HG03196 (cell line): ENCODE measurements around the gene PITX2.
A peak's percentile ranks its signal among the peaks of the same experiment; 100 is the strongest.

Experiments used
- ATAC-seq: cut with Tn5 transposase; IDR thresholded peaks from one replicate; pipeline ENCODE4 v1.9.1; 2021; ENCODE audit not compliant: unreplicated experiment

PITX2 gene

DNA sequence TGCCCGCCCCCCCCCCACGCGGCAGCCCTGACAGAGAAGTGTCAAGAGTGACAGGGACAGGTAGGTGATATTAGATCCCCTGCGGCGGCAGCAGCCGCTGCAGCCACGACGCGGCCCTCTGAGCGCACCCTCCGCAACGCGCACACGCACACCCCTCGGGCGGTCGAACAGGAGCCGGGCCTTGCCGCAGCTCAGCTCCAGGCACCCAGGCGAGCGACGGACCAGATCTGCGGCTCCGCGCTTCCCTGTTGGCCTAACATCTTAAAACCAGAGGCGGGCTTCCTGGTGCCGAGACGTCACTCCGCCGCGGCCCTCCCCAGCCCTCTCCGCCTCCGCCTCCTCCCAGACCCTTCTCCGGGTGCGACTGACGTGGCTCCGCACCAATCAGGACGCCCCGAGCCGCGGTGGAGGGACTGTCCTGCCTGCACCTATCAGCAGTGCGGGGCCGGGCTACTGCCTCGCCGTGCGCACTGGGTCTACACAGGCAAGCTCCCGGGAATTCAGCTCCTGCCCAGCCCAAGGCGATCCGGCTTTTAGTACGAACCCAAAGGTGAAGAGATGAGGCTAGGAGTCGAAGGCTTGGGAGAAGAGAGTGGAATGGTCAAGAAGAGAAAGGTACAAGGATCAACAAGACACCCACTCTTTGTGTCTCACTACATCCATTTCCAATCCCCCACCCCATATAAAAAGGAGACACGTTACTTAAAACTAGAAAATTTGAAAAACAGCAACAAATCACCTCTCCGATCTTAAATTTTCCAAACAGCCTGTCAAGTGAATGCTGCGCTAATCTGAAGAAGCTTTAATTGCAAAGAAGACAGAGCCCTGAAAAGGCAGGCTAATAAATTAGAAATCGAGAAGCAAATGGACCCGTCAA, at the start of gene PITX2:
TSS of gene PITX2 (minus strand) at position 237 of the 877 bp plus-strand sequence. CDS start 617 bp downstream, outside the sequence.
- ATAC-seq: peak; percentile 74

DNA sequence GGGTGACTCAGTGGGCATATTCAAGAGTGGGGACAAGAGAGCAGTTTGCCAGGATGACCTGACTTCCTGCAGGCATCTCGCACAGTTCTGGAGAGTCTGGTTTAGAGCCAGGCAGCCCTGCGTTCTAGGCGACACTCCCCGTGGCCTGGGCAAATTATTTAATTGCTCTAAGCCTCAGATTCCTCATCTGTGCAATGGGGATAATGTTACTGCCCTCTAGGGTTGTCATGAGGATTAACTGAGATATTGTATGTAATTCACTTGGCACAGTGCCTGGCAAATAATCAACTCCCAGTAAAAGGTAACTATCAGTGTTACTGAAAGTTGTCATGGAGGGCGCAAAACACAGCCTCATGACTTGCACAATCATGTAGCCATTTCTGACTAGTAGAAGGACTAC, 48.8 kb upstream of the PITX2 start:
- no peak for ATAC-seq

DNA sequence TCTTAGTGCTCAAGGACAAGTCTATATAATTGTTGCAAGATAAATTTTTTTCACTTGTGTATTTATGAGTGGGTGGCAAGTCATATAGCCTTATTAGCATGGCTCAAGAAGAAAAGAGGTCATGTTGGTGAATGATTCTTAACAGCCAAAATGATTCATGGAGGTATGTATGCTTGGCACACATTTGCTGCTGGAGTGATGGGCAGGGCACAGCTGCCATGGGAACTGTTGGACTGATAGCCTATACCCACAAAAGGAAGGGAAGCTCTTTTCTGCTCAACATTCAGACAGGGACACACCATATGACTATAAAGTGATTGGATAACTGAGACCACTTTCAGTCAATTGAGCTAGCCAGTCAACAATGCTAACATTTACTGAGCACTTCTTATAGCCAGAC, 46.8 kb upstream of the PITX2 start:
- no peak for ATAC-seq

DNA sequence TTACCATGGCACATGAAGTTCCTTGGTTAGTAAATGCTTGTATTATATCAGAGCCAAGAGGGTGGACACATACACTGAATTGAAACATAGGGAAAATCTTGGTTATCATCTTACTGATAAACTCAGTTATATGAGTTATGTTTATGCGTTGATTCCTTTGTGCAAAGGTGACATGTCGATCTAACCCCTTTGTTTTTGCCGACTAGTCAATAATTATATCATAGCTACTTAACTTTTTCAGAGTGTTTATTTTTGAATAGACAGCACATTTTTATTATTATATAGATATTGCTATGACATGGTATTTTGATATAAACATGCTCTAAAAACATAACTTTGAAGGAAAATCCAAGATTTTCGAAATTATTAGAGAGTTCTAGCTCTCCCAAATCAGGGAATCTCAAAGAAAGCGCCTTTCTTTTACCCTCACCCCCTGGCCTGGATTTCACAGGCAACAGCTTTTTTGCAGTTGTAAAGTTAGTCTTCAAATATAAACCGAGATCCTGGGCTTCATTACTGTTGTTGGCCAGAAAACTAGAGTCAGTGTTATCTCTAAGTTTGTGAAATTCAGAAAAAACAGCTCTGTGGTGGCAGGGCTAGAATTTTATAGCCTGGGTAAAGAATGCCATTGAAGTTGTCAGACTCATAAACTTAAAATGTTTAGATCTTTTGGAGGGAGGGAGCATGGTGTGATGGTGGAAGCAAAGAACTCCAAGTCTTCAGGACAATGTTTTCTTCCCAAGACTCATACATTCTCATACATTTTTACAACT, 45.8 kb upstream of the PITX2 start:
- no peak for ATAC-seq

DNA sequence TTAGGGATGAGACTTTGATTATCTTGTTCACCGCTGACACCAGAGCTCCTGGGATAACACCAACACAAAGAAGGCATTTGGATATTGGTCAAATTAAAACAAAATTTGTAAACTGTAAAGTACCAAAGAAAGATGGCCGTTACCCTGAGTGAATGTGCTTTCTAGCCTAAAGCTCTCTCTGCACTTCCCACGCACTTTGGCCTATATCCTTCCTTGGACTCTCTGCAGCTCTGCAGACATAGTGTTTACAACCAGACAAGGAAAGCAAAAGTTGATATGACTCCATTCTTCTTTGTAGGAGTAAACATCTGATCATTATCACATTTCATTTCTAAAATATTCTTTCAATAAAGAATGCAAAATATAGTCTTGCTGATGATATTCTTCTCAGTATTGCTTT, 44.8 kb upstream of the PITX2 start:
- no peak for ATAC-seq

DNA sequence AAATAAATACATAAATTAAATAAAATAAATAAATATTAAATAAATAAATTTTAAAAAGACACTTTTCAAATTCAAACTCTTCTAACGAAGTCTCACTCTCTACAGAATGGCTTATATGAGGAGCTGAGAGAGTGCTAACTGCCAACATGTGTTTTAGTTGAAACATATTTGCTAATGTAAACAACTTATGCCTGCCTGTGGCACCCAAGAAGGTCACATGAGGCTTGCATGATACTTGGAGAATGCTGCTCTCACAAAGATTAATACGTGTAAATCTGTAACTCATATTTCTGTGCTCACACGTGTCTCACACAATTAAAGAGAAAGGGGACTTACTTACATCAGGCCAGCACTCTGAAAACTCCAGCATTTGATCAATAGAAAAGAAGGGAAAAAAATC, 43.2 kb upstream of the PITX2 start:
- no peak for ATAC-seq

DNA sequence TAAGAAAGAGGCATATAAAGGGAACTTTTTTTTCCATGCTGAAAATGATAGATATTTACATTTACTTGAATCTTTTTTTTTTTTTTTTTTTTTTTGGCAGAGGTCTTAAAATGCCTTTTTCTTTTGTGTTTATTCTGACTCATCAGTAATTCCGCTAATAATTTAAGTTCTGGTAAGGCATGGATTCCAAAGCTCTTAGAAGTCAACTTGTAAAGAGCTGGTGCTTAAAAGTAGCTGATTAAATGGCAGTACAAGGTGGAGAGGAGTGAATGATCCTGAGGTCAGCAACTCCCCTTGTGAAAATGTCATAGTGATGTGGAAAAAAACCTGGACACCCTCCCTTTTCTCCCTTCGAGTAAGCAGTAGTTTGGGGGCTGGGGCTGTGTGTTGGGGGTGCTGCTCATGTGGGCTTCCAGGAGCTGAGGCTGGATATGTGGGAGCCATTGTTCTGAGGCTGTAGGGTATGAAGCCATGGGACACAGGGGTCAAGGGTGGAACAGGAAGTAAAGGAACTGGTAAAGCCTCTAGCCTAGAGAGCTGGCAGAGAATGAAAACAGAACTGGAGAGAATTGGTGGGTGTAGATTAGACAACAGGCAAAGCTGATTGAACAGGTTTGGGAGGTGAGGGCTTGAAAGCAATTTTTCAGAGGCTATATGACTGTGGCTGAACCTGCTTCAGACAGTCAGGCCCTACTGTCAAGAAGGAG, 41.0 kb upstream of the PITX2 start:
- ATAC-seq: no peak

DNA sequence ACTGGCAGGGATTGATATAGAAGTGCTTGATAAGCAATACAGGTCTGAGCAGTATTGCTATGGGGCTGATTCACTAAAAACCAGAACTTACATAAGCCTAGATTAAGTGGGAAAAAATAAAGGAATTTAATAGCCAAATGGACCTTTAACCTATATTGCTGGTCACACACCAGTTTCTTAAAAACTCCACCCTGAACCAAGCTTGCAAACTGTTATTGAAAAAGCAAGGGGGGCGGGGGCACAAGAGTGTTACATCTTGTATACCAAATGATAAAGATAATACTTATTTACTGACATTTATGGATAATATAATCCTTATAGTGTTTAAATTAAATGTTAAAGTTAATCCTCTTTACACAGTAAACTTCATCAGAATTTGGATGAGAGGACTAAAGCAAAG, 40.3 kb upstream of the PITX2 start:
- no peak for ATAC-seq

DNA sequence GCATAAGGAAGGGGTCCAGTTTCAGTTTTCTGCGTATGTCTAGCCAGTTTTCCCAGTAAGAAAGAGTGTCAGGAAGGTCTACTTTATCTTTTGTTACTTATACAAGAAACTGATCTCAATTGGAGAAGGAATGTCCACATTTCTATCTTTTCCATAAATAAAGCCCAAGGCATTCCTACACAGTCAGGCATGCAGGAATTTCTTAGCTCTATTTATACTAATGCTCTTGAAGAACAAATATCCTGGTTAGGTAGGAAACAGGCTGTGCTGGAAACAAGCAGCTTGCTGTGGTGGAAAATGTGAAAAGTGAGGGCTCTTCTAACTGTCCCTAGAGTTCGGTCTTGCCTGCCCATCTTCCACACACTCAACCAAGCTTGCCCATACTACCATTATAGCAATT, 37.9 kb upstream of the PITX2 start:
- no peak for ATAC-seq

DNA sequence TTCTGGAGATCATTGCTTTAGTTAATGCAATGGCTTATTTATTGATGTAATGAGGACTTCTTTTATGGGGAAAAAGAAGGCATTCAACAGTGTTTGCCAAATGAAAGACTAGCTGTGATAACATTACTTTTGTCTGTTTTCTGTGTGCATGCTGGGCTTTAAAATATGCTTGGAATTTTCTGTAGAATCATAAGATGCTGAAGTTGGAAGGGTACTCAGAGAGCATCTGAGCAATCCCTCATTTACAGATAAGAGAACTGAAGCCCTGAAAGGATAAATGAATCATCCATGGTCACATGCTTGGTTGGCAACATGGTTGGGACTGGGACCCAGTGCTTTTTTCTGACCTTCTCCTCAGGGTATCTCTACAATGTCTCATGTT, 31.4 kb upstream of the PITX2 start:
- ATAC-seq: no peak

DNA sequence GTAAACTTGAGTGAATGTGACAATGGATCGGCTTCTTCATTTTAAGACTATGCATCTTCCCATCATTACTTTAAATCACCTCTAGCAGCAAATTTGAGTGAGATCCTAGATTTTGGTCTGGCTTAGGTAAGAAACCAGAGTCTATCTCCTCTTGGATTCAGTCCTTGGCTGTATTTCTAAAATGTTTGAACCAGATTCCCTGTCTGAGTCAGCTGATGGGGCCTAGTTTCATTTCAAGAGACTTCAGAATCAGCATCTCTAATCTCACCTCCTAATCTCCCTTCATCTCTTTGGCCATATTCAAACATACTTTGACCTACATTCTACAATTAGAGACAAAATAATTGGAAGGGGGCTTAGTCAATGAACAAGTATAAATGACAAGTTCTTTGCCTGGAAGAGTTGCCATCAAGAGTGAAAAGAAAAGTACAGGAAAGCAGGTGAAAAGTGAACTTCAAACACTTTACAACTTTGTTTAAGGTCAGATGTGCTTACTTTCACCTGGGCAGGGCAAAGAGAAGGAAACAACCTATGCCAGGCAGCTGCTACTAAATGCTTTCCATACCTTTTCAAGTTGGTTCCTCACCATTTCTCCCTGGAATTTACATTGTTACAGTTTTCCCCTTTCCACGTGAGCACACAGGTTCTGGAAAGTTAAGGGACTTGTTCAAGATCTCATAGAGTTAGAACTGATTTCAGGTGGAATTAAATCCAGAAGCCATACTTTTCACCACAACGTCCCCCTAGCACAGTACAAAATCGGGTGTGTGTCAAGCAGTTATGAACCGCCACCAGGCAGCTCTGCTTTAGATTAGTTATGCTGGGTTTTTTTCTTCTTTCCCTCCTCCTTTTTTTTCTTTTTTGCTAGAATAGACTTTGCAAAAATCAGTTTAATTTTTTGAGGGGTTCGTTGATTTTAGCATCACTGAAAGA, 30.7 kb upstream of the PITX2 start:
- ATAC-seq: no peak

DNA sequence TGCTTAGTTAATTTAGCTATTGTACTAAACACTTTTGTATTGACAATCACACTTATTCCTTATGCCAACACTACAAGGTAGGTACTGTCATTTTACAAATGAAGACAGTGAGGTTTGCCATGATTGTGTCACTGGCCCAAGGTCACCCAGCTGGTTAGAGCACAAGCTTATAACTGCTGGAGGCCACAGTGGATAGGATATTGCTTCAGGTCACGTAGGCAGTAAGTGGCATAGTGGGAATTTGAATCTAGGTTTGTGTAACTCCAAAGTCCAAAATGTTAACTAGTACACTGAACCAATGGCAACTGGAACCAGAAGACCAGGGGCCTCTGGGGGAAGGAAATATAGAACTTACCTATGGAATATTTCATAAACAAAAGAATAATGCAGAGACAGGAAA, 21.1 kb upstream of the PITX2 start:
- ATAC-seq: no peak

DNA sequence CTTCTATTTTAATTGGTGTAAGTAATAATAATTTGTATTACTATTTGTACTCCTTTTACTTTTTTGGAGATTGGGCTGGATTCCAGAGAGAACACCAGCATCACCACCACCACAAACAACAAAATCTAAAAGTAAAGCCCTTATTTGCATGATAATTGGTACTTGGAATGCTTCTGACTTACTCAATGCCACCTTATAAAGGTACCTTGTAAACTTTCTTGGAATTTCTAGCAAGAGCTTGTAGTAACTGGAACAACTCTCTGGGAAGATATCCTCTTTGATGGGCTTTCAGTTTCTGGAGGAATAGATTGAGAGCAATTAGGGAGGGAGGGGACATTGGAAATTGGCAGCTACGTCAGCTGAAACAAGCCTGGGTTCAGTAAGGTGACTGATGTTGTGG, 20.2 kb upstream of the PITX2 start:
- ATAC-seq: no peak

DNA sequence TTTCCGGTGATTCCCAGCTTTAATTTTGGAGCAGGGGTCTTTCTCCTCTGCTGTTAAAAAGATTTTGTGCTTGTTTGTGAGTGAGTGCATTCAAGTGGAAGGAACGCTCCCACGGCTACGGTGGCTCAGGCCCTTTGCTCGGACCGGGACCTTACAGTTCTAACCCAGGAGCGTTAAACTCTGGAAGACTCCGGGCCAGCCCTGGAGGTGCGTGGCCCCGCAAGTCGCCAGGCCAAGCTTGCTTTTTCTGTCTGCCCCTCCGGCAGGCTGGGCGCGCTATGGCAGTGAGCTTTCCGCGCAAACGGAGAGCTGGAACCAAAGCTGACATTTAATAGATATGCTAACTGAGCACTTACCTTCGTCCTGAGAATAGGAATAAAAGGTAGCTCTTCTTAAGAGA, 18.3 kb upstream of the PITX2 start:
- no peak for ATAC-seq

DNA sequence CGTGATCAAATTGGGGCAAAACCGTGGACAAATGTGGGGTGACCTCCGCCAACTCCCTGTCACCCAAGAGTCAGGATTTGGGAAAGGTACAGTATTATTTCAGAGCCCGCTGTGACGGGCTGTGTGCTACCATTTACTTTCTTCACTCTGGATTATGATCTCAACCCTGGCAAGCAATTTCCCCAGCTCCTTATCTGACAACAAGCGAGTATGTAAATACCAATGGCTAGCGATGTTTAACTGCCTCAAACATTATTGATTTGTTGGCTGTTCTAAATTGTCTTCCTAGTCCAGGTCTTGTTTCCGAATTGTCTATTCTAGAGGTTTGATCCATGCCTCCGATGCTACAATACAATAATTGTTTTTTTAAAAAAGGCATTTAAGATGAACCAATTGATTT, 17.7 kb upstream of the PITX2 start:
- ATAC-seq: no peak

DNA sequence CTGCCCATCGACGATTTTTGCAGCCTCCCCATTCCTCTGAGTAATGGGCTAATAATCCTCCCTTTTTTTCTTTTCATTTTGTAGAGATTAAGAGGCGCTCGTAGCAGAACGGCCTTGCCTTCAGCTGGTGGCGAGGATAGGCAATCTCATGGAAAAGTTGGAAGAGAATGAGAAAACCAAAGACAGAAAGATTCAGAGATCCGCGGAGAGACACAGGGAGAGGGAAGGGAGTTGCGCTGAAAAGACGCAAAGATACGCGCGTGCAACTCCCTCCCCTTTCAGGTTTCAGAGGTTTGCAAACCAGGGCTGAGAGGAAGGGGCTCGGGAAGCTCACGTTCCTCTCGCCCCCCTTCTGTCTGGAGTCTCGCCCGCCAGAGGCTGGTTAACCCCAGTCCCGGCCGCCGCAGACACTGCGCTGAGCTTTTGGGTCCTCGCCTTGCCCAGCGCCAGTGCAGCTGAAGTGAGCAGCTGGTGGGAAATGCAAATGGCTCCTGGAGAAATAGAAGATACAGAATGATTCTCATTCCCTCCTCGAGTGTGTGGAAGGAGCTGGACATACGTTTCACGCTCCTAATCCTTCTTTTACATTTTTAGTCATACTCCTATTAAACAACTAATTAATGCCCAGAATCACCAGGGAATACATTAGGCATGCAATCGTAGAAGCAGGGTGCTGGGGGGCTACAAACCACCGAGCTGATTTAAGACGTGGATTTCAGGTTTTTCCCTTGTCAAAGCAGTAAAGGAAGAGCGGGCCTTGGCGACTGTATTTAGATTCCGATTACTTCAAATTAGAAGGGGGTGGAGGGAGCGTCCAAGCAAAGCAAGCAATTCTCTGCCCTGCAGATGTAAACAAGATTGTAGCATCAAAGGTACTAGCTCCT, 16.6 kb upstream of the PITX2 start:
- ATAC-seq: no peak

DNA sequence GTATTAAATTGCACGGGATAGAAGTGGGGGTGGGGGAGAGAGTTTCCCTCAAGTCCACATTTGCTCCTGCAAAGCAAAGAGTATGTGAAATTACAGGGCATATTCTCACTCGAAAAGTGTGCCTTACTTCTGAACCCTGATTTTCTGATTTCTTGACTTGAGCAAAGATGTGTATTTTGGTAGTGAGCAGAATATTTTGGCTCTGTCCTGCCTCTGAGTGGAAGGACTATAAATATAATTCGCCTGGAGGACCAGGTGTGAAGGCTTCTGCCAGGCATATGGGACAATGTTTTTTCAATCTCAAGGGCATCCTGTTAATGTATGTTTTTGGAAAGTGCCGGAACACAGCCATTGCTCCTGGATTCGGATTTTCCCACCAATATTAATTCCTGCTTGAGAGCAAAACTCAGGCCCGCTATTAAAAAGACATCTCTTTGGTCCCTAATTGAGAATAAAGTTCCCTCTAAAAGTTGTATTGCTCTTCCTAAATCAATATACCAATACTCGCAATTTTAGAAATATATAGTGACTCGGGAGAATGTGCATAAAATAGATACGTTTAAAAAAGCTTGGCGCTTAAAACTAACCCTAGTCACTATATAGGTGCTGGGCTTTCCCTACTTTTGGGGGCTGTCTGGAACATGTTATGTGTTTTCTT, 15.3 kb upstream of the PITX2 start:
- no peak for ATAC-seq

DNA sequence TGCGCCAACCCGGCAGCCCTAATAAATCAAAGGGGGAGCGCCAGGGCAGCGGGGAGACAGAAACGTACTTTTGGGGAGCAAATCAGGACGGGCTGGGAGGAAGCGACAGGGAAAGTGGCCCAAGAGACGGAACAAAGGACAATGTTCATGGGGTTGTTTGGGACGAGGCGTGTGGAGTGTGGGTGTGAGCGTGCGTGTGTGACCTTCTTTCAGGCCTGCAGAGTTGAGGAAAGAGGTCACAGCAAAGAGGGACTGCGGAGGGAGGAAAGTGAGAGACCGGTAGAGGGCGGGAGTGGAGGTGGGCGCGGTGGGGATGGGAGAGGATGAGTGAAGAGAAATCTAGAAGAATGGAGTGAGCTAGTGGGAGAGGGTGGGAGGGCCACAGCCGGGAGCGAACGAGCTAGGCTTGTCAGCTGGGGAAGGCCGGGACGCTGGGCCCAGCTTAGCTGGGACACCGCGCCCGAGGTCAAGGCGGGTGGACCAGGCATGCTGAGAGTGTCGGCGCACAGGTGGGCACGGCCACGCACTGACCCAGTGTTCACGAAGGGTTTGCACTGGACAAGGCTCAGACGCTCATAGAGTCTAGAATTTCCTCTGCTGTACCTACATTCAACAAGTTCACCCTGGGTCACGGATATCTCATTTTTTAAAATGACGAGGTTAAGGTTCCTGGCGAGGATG, 14.7 kb upstream of the PITX2 start:
- ATAC-seq: no peak
